ENCODE measurements around the gene ZNF708. TPM values are rescaled to one million over a fixed set of nuclear protein-coding genes. Genes with fewer than 3 reads are reported as not detected.
A peak's percentile ranks its signal among the peaks of the same experiment; 100 is the strongest.
"Not testable (repeated sequence)": the region's sequence is repeated elsewhere in the genome, so short reads cannot be mapped to it uniquely, and the experiment has no call there.

Gene ZNF708
- 3.9 and 5.3 TPM in 2 replicates for total RNA-seq (2014; rRNA removed; shearing (Covaris generic))

- DNase-seq (ENCODE audit: low read depth) = peak; percentile 91
Measured at GRCh38 chr19:21328885-21329605, at the start of gene ZNF708. Gene ZNF708 (minus strand): TSS chr19:21329410. CDS start chr19:21329212, 198 bp downstream.

GRCh38 chr19:21362291-21362690 lies 33.1 kb upstream of the ZNF708 start:
- no peak for DNase-seq (ENCODE audit: low read depth)

GRCh38 chr19:21358768-21359451 lies 29.7 kb upstream of the ZNF708 start, which contains the start of gene ZNF738:
Gene ZNF738 (plus strand): TSS chr19:21359000. CDS start chr19:21359141, 141 bp downstream.
- peak; percentile 96 for DNase-seq (ENCODE audit: low read depth)

GRCh38 chr19:21352830-21353229 lies 23.6 kb upstream of the ZNF708 start:
- no peak for DNase-seq (ENCODE audit: low read depth)

GRCh38 chr19:21344841-21345240 lies 15.6 kb upstream of the ZNF708 start:
- not testable (repeated sequence) for DNase-seq (ENCODE audit: low read depth)

- no peak for DNase-seq (ENCODE audit: low read depth)
Measured at GRCh38 chr19:21335721-21336120, 6.5 kb upstream of the ZNF708 start.

- no peak for DNase-seq (ENCODE audit: low read depth)
Measured at GRCh38 chr19:21328406-21328805, 804 bp downstream of the ZNF708 start.

- no peak for DNase-seq (ENCODE audit: low read depth)
Measured at GRCh38 chr19:21326169-21326568, 3.0 kb downstream of the ZNF708 start.

GRCh38 chr19:21323000-21323399 lies 6.2 kb downstream of the ZNF708 start:
- no peak for DNase-seq (ENCODE audit: low read depth)

- DNase-seq (ENCODE audit: low read depth) = no peak
Measured at GRCh38 chr19:21322528-21322927, 6.7 kb downstream of the ZNF708 start.

- DNase-seq (ENCODE audit: low read depth) = peak; percentile 48
Measured at GRCh38 chr19:21321996-21322395, 7.2 kb downstream of the ZNF708 start.

- peak; percentile 11 for DNase-seq (ENCODE audit: low read depth)
Measured at GRCh38 chr19:21321134-21321533, 8.1 kb downstream of the ZNF708 start.

- no peak for DNase-seq (ENCODE audit: low read depth)
Measured at GRCh38 chr19:21317821-21318220, 11.4 kb downstream of the ZNF708 start.

GRCh38 chr19:21314676-21315075 lies 14.5 kb downstream of the ZNF708 start:
- no peak for DNase-seq (ENCODE audit: low read depth)

GRCh38 chr19:21312807-21313206 lies 16.4 kb downstream of the ZNF708 start:
- not testable (repeated sequence) for DNase-seq (ENCODE audit: low read depth)

- DNase-seq (ENCODE audit: low read depth) = no peak
Measured at GRCh38 chr19:21308773-21309172, 20.4 kb downstream of the ZNF708 start.

- not testable (repeated sequence) for DNase-seq (ENCODE audit: low read depth)
Measured at GRCh38 chr19:21306881-21307479, 22.2 kb downstream of the ZNF708 start.

GRCh38 chr19:21293768-21294167 lies 35.4 kb downstream of the ZNF708 start:
- DNase-seq (ENCODE audit: low read depth) = not testable (repeated sequence)

GRCh38 chr19:21269813-21270212 lies 59.4 kb downstream of the ZNF708 start:
- no peak for DNase-seq (ENCODE audit: low read depth)

- no peak for DNase-seq (ENCODE audit: low read depth)
Measured at GRCh38 chr19:21264891-21265290, 64.3 kb downstream of the ZNF708 start.

GRCh38 chr19:21264416-21264815 lies 64.8 kb downstream of the ZNF708 start:
- DNase-seq (ENCODE audit: low read depth) = no peak

GRCh38 chr19:21260848-21261381 lies 68.3 kb downstream of the ZNF708 start:
- not testable (repeated sequence) for DNase-seq (ENCODE audit: low read depth)

Measured in Daoy (cell line).